Measurements from ENCODE around the gene USP20.
"Not testable (repeated sequence)": the region's sequence is repeated elsewhere in the genome, so short reads cannot be mapped to it uniquely, and the experiment has no call there.

Gene USP20

DNA sequence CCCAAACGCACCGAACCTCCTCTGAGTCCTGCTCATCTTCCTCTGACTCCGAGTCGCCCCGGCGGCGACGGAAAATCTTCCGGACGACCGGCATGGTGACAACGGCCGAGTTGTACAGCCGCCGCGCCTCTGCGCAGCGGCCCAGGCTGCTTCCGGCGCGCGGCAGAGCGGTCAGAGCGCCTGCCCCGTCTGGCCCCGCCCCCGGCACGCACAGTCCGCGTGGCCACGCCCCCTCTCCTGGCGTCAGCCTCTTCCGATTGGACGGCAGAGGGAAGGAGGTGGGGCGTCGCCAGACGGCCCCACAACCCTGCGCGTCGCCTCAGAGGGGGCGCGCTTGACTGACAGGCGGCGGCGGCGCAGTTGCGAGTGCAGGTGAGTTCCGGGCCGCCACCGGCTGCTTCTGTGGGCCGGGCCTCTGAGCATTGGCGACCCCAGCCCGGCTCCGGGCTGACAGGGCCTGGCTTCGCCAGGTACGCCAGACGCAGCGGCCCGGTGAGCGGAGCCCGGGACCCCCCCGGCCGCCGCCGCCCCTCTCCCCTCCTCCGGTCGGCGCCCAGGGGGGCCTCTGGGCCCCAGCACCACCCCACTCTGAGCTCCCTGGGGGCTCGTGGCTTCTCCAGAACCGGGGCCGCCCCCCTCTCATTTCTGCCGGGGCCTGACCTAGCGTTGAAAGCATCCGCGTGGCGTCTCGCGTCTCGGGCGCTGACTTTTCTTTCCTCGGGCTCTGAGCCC is at the start of gene USP20, which contains the start of gene C9orf78:
USP20 (plus strand) TSS at position 331 of the 732 bp plus-strand sequence. CDS start 17,098 bp downstream, outside the sequence.
C9orf78 (minus strand) TSS at position 148 of the 732 bp plus-strand sequence; CDS start at position 94, 54 bp downstream.
- peak; percentile 90 to 96 for DNase-seq (ENCODE audit: low read depth in 2 of 2)

DNA sequence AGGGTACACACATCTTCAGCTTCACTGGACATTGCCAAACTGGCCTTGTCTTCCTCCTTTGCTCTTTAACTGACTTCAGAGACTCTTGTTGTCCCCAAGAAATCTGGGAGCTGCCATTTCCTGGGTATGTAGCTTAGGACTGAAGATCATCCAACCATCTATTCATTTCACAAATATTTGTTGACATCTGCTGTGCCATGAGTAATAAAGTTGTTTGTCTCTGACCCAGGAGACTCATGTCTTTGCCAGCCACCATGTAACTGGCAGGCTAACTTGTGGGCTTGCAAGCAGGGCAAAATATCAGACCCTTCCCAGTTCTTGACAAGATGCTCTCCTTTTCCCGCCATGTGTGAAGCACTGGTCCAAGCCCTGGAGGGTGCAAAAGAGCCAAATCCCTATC is 49.4 kb upstream of the USP20 start:
- no peak for DNase-seq (ENCODE audit: low read depth in 2 of 2)

GRCh38 chr9:129786481-129786880 is 48.8 kb upstream of the USP20 start:
- no peak for DNase-seq (ENCODE audit: low read depth in 2 of 2)

DNA sequence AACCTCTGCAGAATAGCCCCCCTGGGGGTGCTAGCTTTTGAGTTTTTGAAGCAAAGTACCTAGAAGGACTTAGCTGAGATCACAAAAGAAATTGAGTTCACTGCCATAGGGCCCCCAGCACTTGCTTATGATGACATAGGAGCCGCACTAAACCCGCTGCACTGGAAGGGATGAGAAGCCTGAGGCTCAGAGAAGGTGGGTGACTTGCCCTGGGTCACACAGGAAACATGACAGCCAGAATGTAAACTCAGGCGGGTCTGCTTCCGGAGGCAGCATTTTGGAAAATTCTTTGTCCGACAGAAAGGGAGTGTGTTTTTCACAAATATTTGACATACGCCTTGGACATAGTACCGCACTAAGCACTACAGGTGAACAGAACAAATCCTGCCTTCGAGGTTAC is 40.7 kb upstream of the USP20 start:
- no peak for DNase-seq (ENCODE audit: low read depth in 2 of 2)

DNA sequence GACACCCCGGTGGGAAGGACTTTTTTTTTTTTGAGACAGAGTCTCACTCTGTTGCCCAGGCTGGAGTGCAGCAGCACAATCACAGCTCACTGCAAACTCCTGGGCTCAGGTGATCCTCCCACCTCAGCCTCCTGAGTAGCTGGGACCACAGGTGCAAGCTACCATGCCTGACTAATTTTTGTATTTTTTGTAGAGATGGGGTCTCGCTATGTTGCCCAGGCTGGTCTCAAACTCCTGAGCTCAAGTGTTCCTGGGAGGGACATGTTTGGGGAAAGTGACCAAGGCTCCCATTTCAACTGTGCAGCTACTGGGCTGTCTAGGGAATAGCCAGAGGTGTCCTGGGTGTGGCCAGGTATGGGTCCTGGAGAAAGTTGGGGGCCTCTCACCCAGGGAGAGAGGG is 39.2 kb upstream of the USP20 start:
- not testable (repeated sequence) for DNase-seq (ENCODE audit: low read depth in 2 of 2)

DNA sequence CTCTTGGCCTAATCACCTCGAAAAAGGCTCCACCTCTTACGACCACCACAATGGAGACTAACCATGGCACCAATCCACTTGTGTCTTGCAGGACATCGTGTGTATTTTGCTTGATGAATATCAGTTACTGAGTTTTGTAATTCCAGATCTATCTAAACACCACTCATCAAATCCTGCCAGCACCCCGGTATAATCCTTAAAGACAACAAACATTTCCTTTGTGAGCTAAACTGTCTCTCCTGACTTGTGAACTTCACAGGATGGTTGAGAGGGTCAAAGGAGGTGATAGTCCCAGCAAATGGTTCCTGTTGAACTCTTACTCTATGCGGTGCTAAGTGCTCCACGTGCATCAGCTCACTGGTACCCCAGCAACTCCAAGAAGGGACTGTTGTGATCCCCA is 36.3 kb upstream of the USP20 start:
- DNase-seq (ENCODE audit: low read depth in 2 of 2): no peak

GRCh38 chr9:129801504-129801903 is 33.8 kb upstream of the USP20 start:
- DNase-seq (ENCODE audit: low read depth in 2 of 2): no peak

DNA sequence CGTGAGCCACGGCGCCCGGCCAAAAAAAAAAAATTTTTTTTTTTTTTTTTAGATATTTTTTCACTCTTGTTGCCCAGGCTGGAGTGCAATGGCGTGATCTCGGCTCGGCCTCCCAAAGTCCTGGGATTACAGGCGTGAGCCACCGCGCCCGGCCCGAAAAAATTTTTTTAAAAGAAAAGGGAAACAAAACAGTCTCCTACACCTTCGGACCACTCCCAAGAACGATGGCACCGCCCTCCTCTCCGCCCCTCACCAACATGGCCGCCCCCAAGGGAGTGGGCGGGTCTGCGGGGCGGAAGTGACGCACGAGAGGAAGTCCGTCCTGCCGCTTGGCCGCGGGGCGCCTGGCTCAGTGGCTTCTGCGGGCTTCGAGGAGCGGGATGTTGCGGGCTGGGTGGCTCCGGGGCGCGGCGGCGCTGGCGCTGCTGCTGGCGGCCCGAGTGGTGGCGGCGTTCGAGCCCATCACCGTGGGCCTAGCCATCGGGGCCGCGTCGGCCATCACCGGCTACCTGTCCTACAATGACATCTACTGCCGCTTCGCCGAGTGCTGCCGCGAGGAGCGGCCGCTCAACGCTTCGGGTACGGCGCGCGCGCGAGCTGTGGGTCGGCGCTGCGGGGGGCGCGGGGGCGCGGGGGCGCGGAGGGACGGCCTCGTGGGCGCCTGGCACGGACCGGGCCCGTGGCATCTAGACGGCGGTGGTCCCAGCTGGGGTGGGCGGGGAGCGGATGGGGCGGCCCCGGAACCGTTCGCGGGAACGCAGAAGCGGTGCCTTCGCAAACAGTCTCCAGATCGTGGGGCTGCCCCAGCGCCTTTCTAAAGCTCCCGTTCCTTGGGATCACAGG is 32.2 kb upstream of the USP20 start, which contains the start of gene TOR1B:
TOR1B (plus strand) TSS at position 352 of the 843 bp plus-strand sequence; CDS start at position 381, 29 bp downstream.
- peak; percentile 90 to 91 for DNase-seq (ENCODE audit: low read depth in 2 of 2)

DNA sequence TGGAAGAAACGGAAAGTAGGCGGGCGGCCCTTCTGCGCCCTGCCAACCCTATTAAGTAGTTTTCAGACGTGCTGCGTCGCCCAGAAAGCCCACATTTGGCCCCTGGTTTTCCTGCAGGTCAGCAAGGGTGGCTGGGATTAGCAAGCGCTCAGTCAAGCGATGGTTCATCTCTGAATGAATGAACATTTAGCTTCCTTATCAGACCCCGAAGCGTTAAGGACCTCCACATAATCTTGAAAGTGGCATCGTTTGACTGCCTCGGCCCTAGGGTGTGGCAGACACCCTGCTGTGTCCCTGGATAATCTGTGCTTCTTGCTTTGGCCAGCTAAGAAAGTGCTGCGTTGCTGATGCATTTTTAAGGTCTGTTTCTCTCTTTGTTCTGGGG is 31.6 kb upstream of the USP20 start:
- no peak for DNase-seq (ENCODE audit: low read depth in 2 of 2)

- DNase-seq (ENCODE audit: low read depth in 2 of 2): no peak
Observed at GRCh38 chr9:129806061-129806460, 29.2 kb upstream of the USP20 start.

GRCh38 chr9:129809346-129809745 is 25.9 kb upstream of the USP20 start:
- no peak for DNase-seq (ENCODE audit: low read depth in 2 of 2)

DNA sequence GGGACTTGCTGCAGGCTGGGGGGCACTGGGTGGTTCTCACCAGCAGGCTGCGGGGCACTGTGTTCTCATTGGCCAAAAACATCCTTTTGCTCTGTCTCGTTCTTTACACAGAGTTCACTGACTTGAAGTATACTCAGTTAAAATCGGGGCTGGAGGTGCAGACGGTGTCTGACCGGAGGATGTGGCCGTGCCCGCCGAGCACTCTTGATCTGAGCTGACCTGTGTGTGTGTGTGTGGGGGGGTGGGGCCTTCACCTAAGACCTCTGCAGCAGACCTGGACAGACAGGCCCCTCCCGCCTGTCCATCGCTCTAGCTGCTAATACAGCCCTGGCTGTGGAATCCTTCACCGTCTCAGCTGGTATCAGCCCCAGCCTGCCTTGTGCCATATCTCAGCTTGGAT is 25.1 kb upstream of the USP20 start:
- no peak for DNase-seq (ENCODE audit: low read depth in 2 of 2)

- DNase-seq (ENCODE audit: low read depth in 2 of 2): no peak
Observed at GRCh38 chr9:129810788-129811187, 24.5 kb upstream of the USP20 start.

DNA sequence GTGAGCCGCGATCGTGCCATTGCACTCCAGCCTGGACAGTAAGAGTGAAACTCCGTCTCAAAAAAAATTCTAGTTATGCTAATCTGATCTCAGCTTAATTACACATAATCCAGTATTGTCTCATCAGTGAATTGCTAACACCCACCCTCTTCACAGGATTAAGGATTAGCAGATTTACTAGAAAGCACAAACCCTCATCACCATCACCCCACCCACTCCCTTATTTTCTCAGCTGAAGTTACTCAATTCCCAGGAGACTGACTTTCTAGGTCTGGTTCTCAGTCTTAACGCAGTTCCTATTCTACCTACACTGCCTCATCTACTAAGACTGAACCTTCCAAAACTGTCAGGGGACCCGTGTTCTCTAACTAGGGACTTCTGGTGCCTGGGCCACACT is 23.3 kb upstream of the USP20 start:
- no peak for DNase-seq (ENCODE audit: low read depth in 2 of 2)

- DNase-seq (ENCODE audit: low read depth in 2 of 2): no peak
Observed at GRCh38 chr9:129812385-129812784, 22.9 kb upstream of the USP20 start.

- no peak for DNase-seq (ENCODE audit: low read depth in 2 of 2)
Observed at GRCh38 chr9:129813661-129814060, 21.6 kb upstream of the USP20 start.

DNA sequence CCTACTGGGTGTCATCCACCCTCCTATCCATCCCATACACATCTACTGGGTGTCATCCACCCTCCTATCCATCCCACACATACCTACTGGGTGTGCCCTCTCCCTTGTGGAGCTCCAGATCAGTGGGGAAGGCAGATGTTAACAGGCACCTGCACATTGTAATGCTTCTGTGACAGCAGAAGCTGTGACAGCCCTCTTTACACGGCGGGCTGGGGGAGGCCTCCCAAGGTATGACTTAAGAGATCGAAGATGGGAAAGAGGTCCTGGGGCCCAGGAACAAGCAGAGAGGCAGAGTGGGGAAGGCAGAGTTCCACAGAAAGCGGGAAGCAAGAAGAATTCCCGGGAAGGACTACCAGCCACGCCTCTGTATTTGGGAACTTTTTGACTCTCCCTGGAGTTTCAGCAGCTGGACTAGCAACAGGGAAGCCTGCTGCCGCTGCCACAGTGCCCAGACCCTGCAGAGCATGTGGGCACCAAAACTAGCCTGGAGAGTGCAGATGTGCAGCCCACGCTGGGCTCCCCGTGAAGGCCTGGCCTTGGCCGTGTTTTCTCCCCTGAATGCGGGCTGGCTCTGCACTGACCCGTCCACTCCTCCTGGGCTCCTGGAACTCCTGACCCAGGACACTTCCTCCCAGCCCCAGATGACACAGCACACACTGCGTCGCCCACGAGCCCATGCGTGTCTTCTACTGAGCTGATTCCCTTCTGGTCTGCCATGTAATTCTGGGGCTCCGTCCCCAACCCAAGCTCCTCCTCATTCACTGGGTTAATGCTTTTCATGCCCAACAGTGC is 20.6 kb upstream of the USP20 start:
- DNase-seq (ENCODE audit: low read depth in 2 of 2): no peak

DNA sequence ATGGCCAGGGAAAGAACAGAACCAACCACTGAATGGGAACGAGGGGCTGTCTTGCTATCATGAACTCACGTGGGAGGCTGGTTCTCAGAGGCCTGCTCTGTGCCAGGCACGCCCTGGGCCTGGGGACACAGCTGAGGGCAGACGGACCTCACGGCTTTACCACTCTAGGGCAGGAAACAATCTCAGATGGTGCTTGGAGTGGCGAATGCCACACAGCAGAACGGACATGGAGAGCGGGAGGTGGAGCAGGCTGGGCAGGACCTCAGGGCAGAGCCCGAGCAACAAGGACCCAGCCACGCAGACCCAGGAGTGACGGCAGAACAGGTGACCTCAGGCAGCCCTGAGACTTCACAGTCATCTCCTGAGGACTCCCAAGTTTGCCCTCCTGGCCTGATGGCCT is 20.0 kb upstream of the USP20 start:
- DNase-seq (ENCODE audit: low read depth in 2 of 2): no peak

GRCh38 chr9:129816501-129817435 is 18.5 kb upstream of the USP20 start:
- no peak for DNase-seq (ENCODE audit: low read depth in 2 of 2)

GRCh38 chr9:129822898-129823541 is 12.2 kb upstream of the USP20 start:
- no peak for DNase-seq (ENCODE audit: low read depth in 2 of 2)

All from stimulated activated CD4-positive, alpha-beta T cell treated with anti-CD3 and anti-CD28 coated beads, Interleukin-12 subunit alpha, Interleukin-12 subunit beta, amount 100 ng/mL, for 24 hours (primary cell).